Measurements from ENCODE around the gene FAM72B. TPM values are rescaled to one million over a fixed set of nuclear protein-coding genes. Genes with fewer than 3 reads are reported as not detected.
"Not testable (repeated sequence)": the region's sequence is repeated elsewhere in the genome, so short reads cannot be mapped to it uniquely, and the experiment has no call there.

Gene FAM72B
- total RNA-seq, 4 donors from 2014 or later = 0.66 to 1.3 (median 1.2) TPM

- H3K4me3 ChIP-seq; H3K9me3 ChIP-seq; H3K36me3 ChIP-seq; H3K27me3 ChIP-seq; H3K4me1 ChIP-seq; H3K27ac ChIP-seq; DNase-seq (ENCODE audit: low spot score in 2 of 2): not testable (repeated sequence)
- WGBS, 2 donors = 65 to 67% methylated on average over 2 of the region's 2 CpGs
Measured at GRCh38 chr1:121210778-121211177, 26.6 kb upstream of the FAM72B start.

GRCh38 chr1:121208375-121208774 lies 24.2 kb upstream of the FAM72B start:
- H3K4me1 ChIP-seq; H3K36me3 ChIP-seq; DNase-seq (ENCODE audit: low spot score in 2 of 2); H3K27me3 ChIP-seq; H3K9me3 ChIP-seq; H3K4me3 ChIP-seq; H3K27ac ChIP-seq: not testable (repeated sequence)
- 67 to 84% methylated on average over 5 of the region's 6 CpGs for WGBS, 2 donors

GRCh38 chr1:121207328-121207727 lies 23.2 kb upstream of the FAM72B start:
- DNase-seq (ENCODE audit: low spot score in 2 of 2); H3K4me3 ChIP-seq: not testable (repeated sequence)
- WGBS, 2 donors = 78 to 91% methylated on average over 1 of the region's 2 CpGs

DNA sequence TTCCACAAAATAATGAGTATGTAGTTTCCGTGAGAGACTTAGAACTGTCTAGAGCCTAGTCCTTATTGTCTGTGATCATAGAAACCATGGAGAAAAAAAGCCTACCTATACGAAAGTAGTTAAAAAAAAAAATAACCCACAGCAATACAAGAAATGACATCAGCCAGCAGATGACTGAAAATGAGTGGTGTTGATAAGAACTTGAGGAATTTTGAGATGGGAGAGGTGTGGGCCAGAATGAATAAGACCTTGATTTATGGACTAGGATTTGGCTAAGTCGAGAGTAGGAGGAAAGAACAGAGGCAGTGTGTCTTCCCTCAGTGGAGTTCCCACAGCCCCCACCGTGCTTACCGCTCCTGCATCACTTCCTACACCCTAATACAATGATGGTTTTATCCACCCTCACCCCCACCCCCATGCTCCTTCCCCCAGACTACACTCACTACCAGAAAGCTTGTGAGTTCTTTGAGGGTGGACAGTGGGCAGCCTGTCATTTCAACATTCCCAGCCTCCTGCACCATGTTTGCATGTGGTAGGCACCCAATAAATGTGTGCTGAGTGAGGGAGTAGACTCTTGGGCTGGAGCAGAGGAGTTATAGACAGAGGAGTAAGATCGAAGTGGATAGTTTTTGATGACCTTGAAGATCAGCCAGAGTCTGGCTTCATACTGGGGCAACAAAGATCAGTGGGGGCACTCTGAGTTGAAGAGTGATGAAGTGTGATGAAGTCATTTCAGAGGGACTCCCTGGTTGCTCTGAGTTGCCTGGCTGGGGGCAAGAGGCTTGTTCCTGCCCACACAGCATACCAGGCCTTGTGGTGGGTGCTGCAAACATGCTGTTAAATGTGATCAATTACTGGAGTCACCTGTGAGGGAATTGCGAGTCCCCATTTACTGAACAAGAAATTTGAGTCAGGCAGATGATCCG lies 21.9 kb upstream of the FAM72B start:
- H3K4me3 ChIP-seq; H3K27me3 ChIP-seq; DNase-seq (ENCODE audit: low spot score in 2 of 2); H3K4me1 ChIP-seq; H3K36me3 ChIP-seq; H3K9me3 ChIP-seq: not testable (repeated sequence)
- WGBS, 2 donors = 7 to 48% methylated on average over 1 of the region's 8 CpGs
- peak overlapping the region in 1 of 4 donors; percentile 18 for H3K27ac ChIP-seq

More at GRCh38 chr1:121207328-121207727, 23.2 kb upstream of the FAM72B start:
- not testable (repeated sequence) for H3K36me3 ChIP-seq, H3K27me3 ChIP-seq, H3K9me3 ChIP-seq, H3K4me1 ChIP-seq, H3K27ac ChIP-seq

GRCh38 chr1:121202986-121203385 lies 18.8 kb upstream of the FAM72B start:
- H3K36me3 ChIP-seq; H3K27me3 ChIP-seq; H3K4me1 ChIP-seq; DNase-seq (ENCODE audit: low spot score in 2 of 2); H3K27ac ChIP-seq; H3K4me3 ChIP-seq; H3K9me3 ChIP-seq: not testable (repeated sequence)
- WGBS, 2 donors = 76 to 81% methylated on average over 3 of the region's 3 CpGs

DNA sequence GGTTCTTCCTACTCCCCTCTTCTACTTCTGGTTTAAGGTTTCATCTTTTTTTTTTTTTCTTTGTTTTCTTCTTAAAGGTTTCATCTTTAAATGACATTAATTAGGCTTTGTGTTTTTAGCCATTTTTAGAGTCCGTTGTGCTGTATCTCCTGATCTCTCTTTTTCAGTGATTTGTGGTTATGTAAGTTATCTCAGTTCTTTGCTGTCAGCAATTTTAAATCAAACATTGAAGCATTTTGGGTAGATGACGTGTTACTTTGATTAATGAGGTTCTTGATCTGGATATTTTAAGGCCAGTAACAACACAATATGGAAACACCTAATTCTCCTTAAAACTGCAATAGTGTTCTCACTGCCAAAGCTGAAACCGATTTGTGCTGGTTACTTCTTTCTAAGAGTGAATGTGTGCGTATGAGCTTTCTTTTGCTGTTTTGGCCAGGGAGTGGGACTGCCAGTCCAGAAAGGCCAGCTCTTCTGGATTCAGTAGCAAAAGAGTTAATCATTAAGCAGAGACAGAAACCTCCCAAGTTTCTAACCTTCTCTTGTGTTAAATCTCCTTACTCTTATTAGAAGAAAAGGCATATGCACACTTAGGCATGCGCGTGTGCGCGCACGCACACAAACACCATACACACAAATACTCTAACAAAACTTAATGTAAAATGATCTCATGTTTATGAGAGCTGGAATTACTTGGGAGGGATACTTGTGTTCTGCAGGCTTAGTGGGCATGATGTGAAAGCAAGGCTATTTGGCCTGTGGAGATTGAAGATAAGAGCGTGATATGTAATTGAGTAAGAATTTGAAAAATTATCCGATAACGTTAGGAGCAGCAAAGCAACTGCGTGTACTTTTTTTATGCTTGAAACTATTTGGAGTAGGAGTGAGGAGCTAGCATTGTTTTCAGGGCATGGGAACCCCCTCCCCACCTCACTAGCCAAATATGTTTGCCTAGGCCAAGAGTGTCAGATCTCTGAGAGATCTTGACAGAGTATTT lies 17.1 kb upstream of the FAM72B start:
- not testable (repeated sequence) for H3K36me3 ChIP-seq; H3K9me3 ChIP-seq; H3K4me1 ChIP-seq; DNase-seq (ENCODE audit: low spot score in 2 of 2); H3K4me3 ChIP-seq; H3K27me3 ChIP-seq
- 40 to 46% methylated on average over 9 of the region's 13 CpGs for WGBS, 2 donors
- peak overlapping the region in 2 of 4 donors; percentile 52 to 70 for H3K27ac ChIP-seq

DNA sequence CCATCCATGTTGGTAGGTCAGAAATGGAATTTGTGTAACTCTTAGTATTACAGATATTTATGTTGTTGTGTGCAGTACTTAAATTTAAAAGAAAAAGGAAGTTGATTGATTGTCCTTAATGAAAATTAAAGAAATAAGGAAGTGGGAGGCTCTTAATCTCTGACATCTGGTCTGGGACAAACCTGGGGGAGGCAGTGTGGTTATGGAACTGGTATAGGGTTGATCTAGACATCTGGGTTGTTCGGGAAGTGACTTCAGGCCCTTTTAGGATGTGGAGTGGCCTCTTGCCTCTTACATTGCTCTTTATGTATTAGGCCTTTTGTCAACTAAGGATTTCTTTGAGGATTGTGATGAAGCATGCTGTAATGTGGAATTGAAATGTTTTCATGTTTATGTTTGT lies 16.1 kb upstream of the FAM72B start:
- H3K9me3 ChIP-seq; DNase-seq (ENCODE audit: low spot score in 2 of 2); H3K27ac ChIP-seq; H3K36me3 ChIP-seq; H3K4me3 ChIP-seq; H3K27me3 ChIP-seq; H3K4me1 ChIP-seq: not testable (repeated sequence)
- no CpG with 5 or more reads among the region's 1 CpG for WGBS, 2 donors

DNA sequence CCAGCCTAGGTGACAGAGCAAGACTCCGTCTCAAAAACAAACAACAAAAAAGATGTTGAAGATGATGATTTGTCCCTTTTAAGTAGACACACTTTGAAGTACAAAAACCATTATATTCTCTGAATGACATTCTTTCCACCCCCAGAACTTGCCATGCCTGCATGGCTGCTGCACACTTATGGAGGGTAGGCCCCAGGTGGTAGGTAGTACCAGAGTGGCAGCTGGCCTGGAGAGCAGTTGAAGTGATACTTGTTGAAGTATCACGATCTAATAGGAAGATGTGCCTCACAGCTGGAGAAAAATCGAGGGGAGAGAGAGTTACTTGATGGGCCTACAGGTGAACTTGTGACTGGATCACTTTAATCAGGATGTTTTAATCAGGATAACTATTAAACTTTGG lies 15.6 kb upstream of the FAM72B start:
- not testable (repeated sequence) for H3K36me3 ChIP-seq; H3K27me3 ChIP-seq; DNase-seq (ENCODE audit: low spot score in 2 of 2); H3K27ac ChIP-seq; H3K9me3 ChIP-seq; H3K4me1 ChIP-seq; H3K4me3 ChIP-seq
- 85 to 86% methylated on average over 1 of the region's 3 CpGs for WGBS, 2 donors

DNA sequence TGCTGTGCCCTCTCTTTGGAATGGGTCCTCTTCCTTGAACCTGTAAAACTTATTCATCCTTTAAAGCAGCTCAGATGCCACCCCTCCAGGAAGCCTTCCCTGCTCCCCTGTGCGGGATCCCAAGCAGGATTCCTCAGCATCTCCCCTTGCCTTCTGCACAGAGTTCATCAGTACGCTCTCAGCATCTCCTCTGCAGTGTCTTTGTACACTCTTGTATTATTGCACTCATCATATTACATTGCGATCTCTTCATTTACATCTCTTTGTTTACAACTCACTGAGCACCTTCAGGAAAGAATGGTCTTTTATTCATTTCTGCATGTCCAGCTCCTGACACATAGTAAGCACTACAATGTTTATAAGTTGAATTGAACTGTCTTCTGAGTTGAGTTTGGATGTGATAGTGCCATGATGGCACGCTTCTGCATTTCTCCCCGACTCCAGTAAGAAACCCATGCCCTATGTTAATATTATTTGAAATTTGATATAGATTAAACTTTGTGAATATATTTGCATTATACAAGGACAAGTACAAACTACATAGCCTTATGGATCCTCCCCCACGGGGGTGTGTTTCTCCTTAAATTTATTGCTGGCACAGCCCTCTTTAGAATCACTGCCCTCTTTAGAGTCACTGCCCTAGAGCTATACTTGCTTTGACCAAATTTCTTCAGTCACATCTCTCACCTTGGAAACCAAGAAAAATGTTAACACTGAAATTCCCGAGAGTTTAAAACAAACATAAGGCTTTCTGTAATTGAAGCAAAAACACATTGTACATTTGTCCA lies 13.1 kb upstream of the FAM72B start:
- DNase-seq (ENCODE audit: low spot score in 2 of 2); H3K27me3 ChIP-seq; H3K36me3 ChIP-seq; H3K27ac ChIP-seq; H3K4me3 ChIP-seq; H3K9me3 ChIP-seq; H3K4me1 ChIP-seq: not testable (repeated sequence)
- WGBS, 2 donors = 85 to 100% methylated on average over 1 to 2 of the region's 7 CpGs

GRCh38 chr1:121192512-121192911 lies 8.4 kb upstream of the FAM72B start:
- not testable (repeated sequence) for H3K36me3 ChIP-seq; H3K4me1 ChIP-seq; H3K27me3 ChIP-seq; H3K27ac ChIP-seq; DNase-seq (ENCODE audit: low spot score in 2 of 2); H3K4me3 ChIP-seq; H3K9me3 ChIP-seq
- no CpG with 5 or more reads among the region's 2 CpGs for WGBS, 2 donors

- Histone ChIP-seq H3K27ac (peak overlapping the region in 2 of 4 donors; percentile 15 to 78), H3K4me3 (peak overlapping the region in 2 of 4 donors; percentile 33 to 35)
- H3K9me3 ChIP-seq; DNase-seq (ENCODE audit: low spot score in 2 of 2); H3K4me1 ChIP-seq; H3K36me3 ChIP-seq; H3K27me3 ChIP-seq: not testable (repeated sequence)
- WGBS, 2 donors = 29 to 44% methylated on average over 5 of the region's 5 CpGs
Measured at GRCh38 chr1:121187914-121188313, 3.8 kb upstream of the FAM72B start.

DNA sequence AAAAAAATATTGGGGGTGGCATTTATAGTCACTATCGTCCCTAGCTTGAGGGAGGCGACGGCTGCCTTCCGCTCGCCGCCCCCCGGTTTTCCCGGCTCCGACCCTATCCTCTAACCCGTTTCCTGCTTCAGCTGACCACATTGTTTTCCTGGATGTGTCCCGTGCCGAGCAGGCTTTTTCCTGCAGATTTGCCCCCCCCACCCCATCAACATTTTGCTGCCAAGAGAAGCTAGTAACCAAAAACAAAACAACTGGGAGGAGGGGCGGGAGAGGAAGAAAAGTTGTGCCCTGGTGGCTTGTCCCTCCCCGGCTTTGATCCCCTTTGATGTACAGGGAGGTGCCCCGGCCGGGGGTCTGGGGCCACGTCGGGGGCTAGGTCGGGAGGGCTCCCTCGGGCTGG lies 2.1 kb upstream of the FAM72B start:
- H3K4me1 ChIP-seq, H3K27me3 ChIP-seq, H3K36me3 ChIP-seq, H3K9me3 ChIP-seq: not testable (repeated sequence)
- no CpG with 5 or more reads among the region's 20 CpGs for whole genome bisulfite sequencing, 2 donors
- DNase-seq (ENCODE audit: low spot score in 2 of 2) = peak; percentile 16 to 26
- Histone ChIP-seq H3K4me3 (peak overlapping the region in 2 of 4 donors; percentile 18 to 47), H3K27ac (peak overlapping the region in 2 of 4 donors; percentile 68 to 75)

Data from tibial nerve (tissue), 4 donors.